Peyer's patch (tissue), 4 donors: ENCODE data around the gene HSPB2.

Source experiments
- POLR2A ChIP-seq, 2 donors: fragments of 450-650 bp; IDR thresholded peaks; one replicate each; pipeline ENCODE4 v1.5.1; 2017; ENCODE audit warnings: antibody characterized with exemption in 2 of 2, mild to moderate bottlenecking in 2 of 2, moderate library complexity in 2 of 2
- TF ChIP-seq, protein P1 (sequence below), 6 experiments: fragments of 450-650 bp in 4 of 6; fragments of 200-600 bp in 2 of 6; sonication (generic) in 1 of 6; IDR thresholded peaks; one replicate each; pipeline ENCODE4 v1.5.1; 2017 to 2019; ENCODE audit warnings: antibody characterized with exemption in 6 of 6, mild to moderate bottlenecking in 3 of 6, moderate library complexity in 1 of 6

DNA sequence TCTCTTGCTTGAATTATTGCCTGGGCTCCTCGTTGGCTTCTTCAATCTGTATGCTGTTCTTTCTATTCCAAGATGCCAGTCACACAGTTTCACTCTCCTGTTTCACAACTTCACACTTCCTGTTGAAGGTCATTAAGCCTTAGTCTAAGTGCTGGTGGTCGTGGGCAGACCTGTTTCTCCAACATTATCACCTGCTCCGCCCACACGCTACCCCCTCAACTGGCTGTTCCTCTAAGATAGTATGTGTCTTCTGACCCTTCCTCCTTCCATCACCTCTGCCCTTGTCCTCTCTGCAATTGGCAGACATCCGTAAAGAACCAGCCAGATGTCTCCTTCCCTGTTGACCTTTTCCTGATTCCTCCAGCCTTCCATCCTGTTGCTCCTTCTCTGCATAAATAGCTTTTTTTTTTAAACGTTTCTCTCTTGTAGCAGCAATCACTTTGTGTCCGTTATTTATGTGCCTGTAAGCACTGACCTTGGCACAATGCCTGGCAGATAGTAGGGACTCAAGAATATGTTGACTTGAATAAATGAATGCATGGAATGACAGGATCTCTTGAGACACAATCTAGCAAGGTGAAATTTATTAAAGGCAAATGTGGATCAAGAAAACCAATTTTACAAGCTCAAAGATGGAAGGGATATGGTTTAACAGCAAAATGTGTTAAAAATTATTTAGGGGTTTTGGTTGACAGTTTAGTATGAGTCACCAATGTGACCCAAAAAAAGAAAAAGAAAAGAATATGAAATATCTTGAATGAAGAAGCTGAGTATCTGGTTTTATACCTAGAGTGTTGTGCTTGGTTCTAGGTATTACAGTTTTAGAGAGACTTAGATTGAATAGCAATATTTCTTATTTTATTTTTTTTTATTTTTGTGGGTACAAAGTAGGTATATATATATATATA is 37.2 kb downstream of the HSPB2 start:
- no peak for TF ChIP-seq POLR2A (IDR thresholded peaks at IDR 0.05)
- TF ChIP-seq, protein P1, sequence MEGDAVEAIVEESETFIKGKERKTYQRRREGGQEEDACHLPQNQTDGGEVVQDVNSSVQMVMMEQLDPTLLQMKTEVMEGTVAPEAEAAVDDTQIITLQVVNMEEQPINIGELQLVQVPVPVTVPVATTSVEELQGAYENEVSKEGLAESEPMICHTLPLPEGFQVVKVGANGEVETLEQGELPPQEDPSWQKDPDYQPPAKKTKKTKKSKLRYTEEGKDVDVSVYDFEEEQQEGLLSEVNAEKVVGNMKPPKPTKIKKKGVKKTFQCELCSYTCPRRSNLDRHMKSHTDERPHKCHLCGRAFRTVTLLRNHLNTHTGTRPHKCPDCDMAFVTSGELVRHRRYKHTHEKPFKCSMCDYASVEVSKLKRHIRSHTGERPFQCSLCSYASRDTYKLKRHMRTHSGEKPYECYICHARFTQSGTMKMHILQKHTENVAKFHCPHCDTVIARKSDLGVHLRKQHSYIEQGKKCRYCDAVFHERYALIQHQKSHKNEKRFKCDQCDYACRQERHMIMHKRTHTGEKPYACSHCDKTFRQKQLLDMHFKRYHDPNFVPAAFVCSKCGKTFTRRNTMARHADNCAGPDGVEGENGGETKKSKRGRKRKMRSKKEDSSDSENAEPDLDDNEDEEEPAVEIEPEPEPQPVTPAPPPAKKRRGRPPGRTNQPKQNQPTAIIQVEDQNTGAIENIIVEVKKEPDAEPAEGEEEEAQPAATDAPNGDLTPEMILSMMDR (IDR thresholded peaks at IDR 0.05), result no peak
